ENCODE measurements around the gene SPAG16.

DNA sequence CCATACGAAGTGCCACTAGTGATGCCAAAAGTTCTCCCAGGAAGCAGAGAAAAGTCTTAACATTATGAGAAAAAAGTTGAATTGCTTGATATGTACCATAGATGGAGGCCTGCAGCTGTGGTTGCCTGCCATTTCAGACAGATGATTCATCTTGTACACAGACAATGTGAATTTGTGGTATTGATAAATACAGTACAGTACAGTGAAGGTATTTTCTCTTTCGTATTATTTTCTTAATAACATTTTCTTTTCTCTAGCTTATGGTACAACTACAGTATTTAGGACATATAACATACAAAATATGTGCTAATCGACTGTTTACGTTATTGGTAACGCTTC is 1093.0 kb downstream of the SPAG16 start:
- TF ChIP-seq, protein P1, sequence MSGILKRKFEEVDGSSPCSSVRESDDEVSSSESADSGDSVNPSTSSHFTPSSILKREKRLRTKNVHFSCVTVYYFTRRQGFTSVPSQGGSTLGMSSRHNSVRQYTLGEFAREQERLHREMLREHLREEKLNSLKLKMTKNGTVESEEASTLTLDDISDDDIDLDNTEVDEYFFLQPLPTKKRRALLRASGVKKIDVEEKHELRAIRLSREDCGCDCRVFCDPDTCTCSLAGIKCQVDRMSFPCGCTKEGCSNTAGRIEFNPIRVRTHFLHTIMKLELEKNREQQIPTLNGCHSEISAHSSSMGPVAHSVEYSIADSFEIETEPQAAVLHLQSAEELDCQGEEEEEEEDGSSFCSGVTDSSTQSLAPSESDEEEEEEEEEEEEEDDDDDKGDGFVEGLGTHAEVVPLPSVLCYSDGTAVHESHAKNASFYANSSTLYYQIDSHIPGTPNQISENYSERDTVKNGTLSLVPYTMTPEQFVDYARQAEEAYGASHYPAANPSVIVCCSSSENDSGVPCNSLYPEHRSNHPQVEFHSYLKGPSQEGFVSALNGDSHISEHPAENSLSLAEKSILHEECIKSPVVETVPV (CRISPR knock-in tag; IDR thresholded peaks at IDR 0.05): no peak
- TF ChIP-seq, protein P2, sequence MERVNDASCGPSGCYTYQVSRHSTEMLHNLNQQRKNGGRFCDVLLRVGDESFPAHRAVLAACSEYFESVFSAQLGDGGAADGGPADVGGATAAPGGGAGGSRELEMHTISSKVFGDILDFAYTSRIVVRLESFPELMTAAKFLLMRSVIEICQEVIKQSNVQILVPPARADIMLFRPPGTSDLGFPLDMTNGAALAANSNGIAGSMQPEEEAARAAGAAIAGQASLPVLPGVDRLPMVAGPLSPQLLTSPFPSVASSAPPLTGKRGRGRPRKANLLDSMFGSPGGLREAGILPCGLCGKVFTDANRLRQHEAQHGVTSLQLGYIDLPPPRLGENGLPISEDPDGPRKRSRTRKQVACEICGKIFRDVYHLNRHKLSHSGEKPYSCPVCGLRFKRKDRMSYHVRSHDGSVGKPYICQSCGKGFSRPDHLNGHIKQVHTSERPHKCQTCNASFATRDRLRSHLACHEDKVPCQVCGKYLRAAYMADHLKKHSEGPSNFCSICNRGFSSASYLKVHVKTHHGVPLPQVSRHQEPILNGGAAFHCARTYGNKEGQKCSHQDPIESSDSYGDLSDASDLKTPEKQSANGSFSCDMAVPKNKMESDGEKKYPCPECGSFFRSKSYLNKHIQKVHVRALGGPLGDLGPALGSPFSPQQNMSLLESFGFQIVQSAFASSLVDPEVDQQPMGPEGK (CRISPR knock-in tag; IDR thresholded peaks at IDR 0.05; ENCODE audit: borderline replicate concordance): no peak
- TF ChIP-seq CSDC2 (CRISPR knock-in tag; IDR thresholded peaks at IDR 0.05) (no peak), ZFP30 (CRISPR knock-in tag; IDR thresholded peaks at IDR 0.05) (no peak), PPARA (CRISPR knock-in tag; IDR thresholded peaks at IDR 0.05; ENCODE audit: borderline replicate concordance) (no peak), ZFP3 (CRISPR knock-in tag; IDR thresholded peaks at IDR 0.05) (no peak), ZNF70 (CRISPR knock-in tag; IDR thresholded peaks at IDR 0.05) (no peak)
